Measurements from ENCODE around the gene ST3GAL5.
"Not testable (repeated sequence)": the region's sequence is repeated elsewhere in the genome, so short reads cannot be mapped to it uniquely, and the experiment has no call there.

The ST3GAL5 gene

GRCh38 chr2:85917887-85918795, 29.4 kb upstream of the ST3GAL5 start:
- DNase-seq (ENCODE audit: low spot score), result no peak

GRCh38 chr2:85915606-85916303, 27.0 kb upstream of the ST3GAL5 start:
- no peak for DNase-seq (ENCODE audit: low spot score)

- no peak for DNase-seq (ENCODE audit: low spot score)
Observed at GRCh38 chr2:85914922-85915321, 26.1 kb upstream of the ST3GAL5 start.

DNA sequence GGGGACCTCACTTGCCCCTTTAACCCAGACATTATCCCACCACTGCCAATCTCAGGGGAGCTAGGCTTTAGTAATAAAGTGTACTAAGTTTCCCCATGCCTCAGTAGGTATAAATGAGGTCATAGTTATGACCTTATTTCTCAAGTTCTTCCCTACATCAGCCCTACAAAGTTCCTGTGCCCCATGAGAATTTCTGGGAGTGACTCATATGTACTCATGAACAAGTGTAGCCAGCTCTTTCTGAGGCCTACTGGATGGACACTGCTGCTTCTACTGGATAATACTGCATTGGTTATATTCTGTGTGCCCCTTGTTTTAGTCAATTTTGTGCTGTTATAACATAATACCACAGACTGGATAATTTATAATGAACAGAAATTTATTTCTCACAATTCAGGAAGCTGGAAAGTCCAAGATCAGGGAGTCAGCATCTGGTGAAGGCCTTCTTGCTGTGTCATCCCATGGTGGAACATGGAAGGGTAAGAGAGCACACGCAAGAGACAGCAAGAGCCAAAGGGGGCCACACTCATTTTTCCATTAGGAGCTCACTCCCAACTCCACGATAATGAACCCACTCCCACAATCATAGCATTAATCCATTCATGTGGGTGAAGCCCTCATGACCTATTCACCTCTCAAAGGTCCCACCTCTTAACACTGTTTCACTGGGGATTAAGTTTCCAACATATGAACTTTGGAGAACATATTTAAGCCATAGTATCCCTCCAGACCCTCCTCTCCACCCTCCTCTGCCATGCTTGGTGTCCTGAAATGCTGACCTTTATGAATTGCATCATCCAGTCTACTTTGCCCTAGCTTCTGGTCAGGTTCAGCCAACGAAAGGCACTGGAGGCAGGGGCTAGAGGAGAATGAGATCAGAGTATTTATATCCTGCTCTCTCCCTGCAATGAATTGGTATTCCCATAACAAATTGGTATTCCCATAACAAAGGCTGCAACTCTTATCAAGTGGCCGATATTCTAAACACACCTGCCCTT, 25.4 kb upstream of the ST3GAL5 start:
- DNase-seq (ENCODE audit: low spot score), result no peak

GRCh38 chr2:85911814-85912692, 23.3 kb upstream of the ST3GAL5 start:
- DNase-seq (ENCODE audit: low spot score), result peak; percentile 79

- no peak for DNase-seq (ENCODE audit: low spot score)
Observed at GRCh38 chr2:85911097-85911496, 22.3 kb upstream of the ST3GAL5 start.

GRCh38 chr2:85909005-85909404, 20.2 kb upstream of the ST3GAL5 start:
- no peak for DNase-seq (ENCODE audit: low spot score)

GRCh38 chr2:85908506-85908905, 19.7 kb upstream of the ST3GAL5 start:
- DNase-seq (ENCODE audit: low spot score), result no peak

- no peak for DNase-seq (ENCODE audit: low spot score)
Observed at GRCh38 chr2:85907671-85908157, 18.9 kb upstream of the ST3GAL5 start.

DNA sequence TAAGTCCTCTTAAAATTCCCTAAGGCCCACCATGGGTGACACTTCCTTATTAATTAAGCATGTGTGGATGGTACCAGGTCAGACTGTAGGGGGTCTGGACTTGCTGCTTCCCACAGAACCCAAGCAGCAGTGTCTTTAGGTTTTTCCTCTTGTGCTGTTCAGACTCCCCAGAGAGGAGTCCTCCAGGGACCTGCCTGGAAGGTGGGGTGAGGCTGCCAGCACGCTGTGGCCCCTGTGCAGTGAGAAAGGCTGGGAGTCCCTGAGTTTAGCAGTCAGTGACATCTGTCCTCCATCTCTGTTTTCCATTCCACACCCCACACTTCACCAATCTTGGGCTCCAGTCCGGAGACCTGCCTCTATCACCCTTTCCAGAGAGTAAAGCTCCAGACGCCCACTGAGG, 18.0 kb upstream of the ST3GAL5 start:
- DNase-seq (ENCODE audit: low spot score), result no peak

DNA sequence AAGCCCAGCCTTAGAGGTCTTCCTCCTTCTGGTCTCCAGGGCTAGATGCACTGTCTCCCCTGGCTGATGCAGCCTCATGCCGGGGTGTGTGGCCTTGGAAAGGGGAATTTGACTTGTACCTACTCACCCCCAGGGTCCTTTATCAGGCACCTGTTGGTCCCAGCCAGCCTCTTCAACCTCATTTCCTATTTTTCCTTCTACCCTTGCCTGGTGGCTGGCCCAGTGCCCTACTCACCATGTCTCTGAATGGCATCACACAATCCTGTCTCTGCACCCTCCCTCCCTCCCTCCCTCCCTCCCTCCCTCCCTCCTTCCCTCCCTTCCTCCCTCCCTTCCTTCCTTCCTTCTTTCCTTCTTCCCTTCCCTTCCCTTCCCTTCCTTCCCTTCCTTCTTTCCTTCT, 17.1 kb upstream of the ST3GAL5 start:
- DNase-seq (ENCODE audit: low spot score), result no peak

DNA sequence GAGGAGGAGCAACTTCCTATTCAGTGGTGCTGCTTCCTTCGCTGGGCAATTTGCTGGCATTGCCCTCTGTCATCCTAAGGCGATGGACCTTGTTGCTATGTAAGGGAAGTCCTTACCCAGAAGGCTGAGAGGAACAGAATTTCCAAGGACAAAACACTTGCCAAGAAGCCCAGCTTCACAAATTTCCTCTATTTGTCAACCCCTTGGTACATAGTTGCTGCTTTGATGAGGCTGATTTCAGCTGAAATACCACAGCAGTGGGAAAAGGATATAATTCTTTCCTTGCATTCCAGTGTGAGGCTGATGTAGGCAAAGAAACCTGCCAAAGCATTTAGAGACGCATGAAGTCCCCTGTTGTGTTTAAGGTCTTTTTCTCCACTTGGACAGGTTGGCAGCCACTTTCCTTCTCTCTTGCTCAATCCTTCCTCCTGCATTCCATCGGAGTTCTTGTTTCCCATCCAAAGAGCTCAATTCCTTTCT, 16.4 kb upstream of the ST3GAL5 start:
- no peak for DNase-seq (ENCODE audit: low spot score)

DNA sequence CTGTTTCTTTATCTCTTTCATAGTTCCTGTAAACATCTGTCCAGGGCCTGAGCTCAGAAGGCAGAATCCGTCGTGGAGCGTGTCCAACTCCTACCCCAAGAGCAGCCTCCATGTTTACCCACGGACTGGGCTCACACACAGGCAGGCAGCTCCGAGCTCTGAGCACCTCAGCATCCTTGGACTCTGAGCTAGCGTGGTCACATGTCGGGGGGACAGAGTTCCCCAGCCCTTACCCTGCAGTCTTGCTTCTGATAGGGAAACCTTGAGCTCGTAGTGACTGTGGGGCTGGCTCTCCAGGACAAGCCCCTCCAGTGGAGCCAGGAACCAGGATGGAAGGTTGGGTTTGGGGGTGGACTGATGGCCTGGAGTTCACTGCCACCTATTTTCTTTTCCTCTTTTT, 15.1 kb upstream of the ST3GAL5 start:
- DNase-seq (ENCODE audit: low spot score), result no peak

- peak; percentile 93 for DNase-seq (ENCODE audit: low spot score)
Observed at GRCh38 chr2:85902496-85902895, 13.7 kb upstream of the ST3GAL5 start.

DNA sequence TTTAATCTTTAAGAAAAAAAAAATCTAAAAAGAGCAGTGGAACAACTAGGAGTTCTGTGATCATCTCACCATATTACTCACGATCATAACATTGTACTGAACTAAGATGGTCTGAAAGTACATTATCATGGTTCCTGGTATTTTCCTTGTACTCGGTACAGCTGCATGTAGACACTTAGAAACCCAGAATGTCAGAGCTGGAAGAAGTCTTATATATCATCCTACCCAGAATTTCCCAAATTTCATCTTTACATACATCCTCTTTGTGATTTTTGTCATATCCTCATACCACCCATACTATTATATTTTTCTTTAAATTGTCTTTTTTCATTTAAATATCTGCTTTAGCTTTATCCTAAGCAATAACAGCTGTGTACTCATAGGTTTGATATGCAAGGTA, 12.4 kb upstream of the ST3GAL5 start:
- no peak for DNase-seq (ENCODE audit: low spot score)

GRCh38 chr2:85900366-85900765, 11.6 kb upstream of the ST3GAL5 start:
- no peak for DNase-seq (ENCODE audit: low spot score)

GRCh38 chr2:85899849-85900248, 11.1 kb upstream of the ST3GAL5 start:
- DNase-seq (ENCODE audit: low spot score), result no peak

- DNase-seq (ENCODE audit: low spot score), result no peak
Observed at GRCh38 chr2:85899284-85899683, 10.5 kb upstream of the ST3GAL5 start.

DNA sequence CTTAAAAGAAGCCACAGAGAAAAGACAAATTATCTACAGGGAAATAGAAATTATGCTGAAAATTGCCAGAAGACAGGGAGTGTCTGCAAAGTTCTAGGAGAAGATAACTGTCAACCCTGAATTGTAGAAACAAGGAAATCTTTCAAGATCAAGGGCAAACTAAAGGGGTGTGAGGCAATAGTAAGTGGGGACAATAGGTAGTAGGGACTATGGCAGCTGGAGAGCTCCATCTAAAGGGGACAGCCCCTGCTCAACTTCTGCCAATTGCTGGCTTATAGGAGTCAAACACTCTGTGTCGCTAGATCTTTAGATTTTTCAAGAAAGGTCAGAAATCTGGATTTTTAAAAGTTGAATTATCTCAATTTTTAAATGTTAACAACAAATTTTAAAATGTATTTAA, 10.1 kb upstream of the ST3GAL5 start:
- no peak for DNase-seq (ENCODE audit: low spot score)

DNA sequence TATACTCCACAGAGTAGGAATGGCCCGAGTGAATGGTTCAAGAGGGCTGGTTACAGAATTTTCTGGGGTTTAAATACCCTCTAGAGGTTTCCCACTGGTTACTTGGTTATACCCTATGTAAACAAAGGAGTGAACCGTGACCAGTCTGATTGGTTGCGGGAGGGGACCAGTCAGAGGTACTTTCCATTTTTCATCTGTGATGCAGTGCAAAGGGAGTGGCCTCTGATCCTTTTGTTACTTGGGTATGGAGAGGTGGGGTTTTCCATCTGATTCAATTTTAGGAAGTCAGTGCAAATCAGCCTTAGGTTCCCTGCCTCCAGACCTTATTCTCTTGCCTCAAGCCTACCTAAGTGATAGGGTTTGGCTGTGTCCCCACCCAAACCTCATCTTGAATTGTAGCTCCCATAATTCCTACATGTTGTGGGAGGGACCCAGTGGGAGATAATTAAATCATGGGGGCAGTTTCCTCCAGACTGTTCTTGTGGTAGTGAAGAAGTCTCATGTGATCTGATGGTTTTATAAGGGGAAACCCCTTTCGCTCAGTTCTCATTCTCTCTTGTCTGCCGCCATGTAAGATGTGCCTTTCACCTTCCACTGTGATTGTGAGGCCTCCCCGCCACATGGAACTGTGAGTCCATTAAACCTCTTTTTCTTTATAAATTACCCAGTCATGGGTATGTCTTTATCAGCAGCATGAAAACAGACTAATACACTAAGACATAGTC, 5.9 kb upstream of the ST3GAL5 start:
- DNase-seq (ENCODE audit: low spot score), result not testable (repeated sequence)

Measured in COLO829 (cell line).